Measurements from ENCODE around the gene RASSF8.
A peak's percentile ranks its signal among the peaks of the same experiment; 100 is the strongest.

The RASSF8 gene

DNA sequence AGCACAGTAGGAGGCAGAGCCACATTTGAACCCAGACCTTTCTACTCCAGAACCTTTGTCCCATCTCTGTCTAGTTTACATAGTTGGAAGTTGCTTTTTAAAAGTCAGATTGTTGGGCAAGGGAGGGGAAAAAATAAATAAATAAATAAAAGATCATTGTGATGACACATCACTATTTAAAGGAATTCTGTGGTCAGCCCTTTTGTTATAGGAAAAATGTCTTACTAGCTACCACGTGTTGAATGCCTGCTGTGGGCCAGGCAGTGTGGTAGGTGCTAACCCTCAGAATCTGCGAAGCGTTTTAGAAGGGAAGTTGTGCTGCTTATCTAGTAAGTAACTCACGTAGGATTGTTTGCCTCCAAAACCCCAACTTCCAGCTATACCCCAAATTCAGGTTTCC lies 104.1 kb downstream of the RASSF8 start:
- peak; percentile 78 for DNase-seq

DNA sequence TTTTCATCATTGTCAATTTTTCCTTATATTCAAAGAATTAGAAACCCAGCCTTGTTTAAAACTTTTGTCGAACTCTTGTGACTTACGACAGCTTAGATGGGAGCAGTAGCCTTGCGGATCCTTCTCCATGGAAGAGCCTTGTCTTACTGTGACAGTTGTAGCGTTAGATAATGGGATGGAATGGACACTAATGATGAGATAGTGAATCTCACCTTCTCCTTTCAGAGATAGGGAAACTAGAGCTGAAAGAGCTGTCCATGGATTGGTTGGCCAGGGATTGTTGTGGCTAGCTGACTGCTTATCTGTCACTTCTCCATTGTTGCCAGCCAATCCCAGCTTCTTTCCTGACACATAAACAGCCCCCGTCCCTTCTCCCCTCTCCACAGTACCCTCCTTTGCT lies 107.0 kb downstream of the RASSF8 start:
- DNase-seq, result no peak

DNA sequence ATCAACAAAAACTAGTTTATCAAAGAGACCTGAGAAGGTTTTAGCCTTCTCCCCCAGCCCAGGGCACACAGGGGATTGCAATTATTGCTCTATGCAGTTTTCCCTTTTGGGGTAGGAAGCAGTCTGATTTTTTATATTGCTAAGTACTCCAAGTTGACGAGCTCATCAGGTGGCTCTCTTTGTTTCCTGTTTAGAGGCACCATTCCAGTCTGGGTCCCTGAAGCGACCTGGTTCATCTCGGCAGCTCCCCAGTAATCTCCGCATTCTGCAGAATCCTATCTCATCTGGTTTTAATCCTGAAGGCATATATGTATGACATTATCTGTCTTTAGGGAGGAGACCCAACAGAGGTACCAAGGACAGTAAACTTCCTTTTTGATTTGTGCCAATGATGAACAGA lies 110.0 kb downstream of the RASSF8 start:
- DNase-seq, result no peak

GRCh38 chr12:26069796-26070195 lies 111.3 kb downstream of the RASSF8 start:
- no peak for DNase-seq

- DNase-seq, result peak; percentile 27
These were observed 119.6 kb downstream of the RASSF8 start for GRCh38 chr12:26077915-26078702.

DNA sequence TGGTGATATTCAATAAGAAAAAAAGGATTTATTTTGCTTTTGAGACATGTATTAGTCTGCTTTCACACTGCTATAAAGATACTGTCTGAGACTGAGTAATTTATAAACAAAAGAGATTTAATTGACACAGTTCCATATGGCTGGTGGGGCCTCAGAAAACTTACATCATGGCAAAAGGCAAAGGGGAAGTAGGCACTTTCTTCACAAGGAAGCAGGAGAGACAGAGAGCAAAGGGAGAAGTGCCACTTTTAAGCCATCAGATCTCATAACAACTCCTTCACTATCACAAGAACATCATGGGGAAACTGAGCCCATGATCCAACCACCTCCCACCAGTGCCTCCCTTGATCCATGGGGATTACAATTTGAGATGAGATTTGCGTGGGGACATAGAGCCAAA lies 122.4 kb downstream of the RASSF8 start:
- no peak for DNase-seq

DNA sequence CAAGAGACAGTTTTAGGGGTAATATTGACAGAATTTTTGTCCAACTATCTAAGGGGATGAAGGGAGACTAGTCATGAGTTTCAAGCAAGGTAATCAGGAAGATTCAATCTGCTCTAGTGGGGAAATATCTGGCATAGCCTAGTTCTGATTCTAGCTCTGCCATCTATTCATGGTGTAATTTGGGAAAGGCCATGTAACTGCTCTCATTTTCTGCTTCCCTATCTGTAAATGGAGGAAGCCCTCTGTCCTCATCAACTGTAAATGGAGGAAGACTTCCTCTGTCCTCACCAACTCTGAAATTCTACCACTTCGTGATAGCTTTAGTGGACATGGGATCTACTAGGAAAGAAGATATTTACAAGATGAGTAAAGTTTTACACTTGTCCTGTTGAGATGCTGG lies 128.5 kb downstream of the RASSF8 start:
- no peak for DNase-seq

GRCh38 chr12:26088998-26089397 lies 130.5 kb downstream of the RASSF8 start:
- no peak for DNase-seq

- peak; percentile 53 for DNase-seq
These were observed 132.5 kb downstream of the RASSF8 start for GRCh38 chr12:26090836-26091510.

- peak; percentile 30 for DNase-seq
These were observed 133.3 kb downstream of the RASSF8 start for GRCh38 chr12:26091822-26092221.

GRCh38 chr12:26092346-26093105 lies 134.0 kb downstream of the RASSF8 start:
- DNase-seq, result peak; percentile 47

- DNase-seq, result no peak
These were observed 136.7 kb downstream of the RASSF8 start for GRCh38 chr12:26095186-26095585.

DNA sequence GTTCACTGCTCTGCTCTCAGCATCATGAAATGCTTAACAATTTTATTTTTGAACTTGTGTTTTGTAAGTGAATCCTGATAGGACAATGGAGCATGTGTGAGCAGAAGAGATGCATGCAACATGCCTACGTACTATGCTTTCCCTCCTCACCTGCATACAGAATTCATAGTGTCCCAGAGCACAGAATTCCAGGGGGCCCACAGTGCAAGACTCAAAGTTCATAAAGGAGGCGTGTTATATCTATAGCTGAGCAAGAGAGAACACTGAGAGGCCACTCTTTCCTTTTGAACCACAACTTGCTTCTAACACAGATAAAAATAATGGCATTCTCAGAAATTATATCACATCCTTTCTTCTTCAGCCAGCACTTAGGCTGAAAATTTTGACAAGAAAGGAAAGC lies 137.6 kb downstream of the RASSF8 start:
- no peak for DNase-seq

DNA sequence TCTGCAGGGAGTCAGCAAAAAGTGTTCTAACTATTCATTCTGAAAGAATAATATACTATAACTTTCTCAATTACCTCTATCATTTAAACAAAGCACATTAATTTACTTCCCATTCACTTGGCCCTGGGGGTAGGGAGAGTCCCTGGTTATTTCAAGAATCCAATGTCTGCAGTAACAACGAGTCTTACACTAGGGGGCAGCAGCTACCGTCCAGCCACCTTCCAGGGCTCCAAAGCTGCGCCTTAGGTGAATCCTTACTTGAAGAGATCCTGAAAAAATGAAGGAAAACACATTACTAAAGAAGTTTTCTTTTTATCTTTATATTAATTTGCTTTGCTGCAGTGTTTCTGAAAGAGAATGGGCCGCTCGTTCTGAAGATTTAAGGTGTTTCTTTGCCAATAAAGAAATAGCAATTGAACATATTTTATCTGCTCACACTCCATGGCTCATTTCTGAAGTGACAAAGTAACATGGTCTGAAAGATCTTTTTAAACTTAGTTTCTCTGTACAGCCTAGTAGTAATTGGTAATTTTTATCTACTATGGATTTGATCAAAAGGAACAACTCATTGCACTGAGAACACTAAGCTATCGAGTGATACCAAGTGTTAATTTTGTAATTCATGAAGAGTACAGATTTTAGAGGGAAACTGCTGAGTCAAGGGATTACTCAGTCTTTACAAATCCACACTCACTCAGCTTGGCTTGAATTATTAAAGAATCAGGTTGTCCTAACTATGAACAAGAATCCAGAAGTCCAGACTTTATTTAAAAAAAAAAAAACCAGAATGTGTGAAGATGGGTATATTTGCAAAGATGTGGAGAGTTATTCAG lies 138.8 kb downstream of the RASSF8 start:
- peak; percentile 72 for DNase-seq

GRCh38 chr12:26100666-26101349 lies 142.3 kb downstream of the RASSF8 start:
- DNase-seq, result no peak

DNA sequence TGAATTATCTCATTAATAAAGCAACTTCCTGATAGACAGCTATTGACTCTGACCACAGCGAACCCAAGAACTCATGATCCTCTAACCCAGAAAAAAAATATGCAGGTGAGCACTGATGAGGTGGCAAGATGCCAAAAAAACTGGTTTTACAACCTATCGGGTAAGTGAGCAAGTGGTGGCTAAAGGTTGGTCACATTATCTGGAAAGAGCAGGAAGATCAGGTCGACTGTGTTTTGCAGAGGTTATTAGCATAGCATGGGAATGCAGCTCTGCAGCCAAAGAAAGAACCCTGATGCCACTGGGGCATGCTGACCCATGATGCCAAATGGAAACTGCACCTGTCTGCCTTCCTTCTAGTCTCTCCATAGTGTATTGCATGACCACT lies 142.9 kb downstream of the RASSF8 start:
- DNase-seq, result no peak

DNA sequence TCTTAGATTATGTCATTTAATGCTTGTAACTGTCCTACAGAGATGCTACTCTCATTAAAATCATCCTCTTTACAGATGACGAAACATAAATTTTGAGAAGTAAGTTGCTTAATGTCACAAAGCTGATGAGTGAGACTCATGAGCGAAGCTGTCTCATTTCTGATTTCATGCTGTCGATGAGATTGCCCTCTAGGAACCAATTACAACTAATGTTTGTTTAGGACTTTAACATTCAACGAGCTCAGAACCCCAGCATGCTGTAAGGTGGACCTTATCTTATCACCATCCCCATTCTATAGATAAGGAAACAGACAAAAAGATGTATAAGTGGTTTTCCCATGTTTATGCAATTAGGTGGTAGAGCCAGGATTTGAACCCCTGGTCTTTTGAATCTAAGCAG lies 143.3 kb downstream of the RASSF8 start:
- DNase-seq, result no peak

DNA sequence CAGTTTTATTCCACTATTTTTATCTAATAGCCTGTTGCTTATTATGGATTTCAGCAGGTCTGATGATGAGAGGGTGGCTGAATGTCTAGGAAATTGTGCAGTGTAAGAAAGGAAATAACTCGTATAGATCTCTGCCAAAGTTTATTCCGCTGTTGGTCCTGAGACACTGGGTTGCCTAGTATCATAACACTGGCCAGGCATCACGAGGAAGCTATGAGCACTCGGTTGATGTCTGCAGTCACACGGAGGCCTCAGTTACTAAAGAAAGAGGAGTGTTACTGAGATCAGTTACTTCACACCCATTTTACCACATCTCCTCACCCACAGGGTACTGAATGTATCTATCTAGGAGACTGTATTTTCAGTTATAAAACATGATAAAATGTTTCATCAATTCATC lies 144.5 kb downstream of the RASSF8 start:
- DNase-seq, result no peak

DNA sequence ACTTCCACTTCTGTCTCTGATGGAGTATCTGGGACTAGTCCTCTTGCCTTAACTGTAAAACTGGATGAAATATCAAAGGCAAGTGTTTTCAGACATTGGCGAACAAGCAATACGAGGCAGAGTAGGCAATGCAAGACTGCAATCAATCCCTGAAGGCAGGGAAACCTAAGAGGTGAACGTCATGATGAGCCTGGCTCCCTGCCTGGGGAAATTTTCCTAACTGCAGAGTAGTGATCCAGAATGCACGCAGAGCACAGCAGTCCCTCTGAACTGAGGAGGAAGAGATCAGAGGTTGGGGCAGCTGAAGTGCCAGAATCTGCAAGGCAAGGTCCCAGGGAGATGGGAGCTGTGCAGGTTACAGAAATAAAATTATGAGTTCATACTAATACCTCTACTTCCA lies 147.9 kb downstream of the RASSF8 start:
- DNase-seq, result no peak

DNA sequence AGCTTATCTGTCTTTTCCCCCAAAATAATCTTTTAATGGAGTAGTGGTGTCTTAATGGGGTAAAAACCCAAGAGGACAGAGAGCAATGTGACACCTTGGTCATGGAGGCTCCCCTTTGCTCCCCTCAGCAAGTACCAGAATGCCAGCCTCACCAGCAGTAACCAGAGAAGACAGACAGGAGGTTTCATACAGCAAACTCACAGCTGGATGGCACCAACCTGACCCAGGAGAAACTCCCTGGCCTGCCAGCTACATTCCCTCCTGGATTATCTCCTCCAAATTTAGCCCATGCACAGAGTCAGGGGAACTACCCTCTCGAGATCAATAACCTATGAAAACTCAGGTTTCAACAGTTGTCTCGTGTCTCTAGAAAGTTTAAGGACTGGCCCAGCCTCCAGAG lies 150.4 kb downstream of the RASSF8 start:
- DNase-seq, result no peak

DNA sequence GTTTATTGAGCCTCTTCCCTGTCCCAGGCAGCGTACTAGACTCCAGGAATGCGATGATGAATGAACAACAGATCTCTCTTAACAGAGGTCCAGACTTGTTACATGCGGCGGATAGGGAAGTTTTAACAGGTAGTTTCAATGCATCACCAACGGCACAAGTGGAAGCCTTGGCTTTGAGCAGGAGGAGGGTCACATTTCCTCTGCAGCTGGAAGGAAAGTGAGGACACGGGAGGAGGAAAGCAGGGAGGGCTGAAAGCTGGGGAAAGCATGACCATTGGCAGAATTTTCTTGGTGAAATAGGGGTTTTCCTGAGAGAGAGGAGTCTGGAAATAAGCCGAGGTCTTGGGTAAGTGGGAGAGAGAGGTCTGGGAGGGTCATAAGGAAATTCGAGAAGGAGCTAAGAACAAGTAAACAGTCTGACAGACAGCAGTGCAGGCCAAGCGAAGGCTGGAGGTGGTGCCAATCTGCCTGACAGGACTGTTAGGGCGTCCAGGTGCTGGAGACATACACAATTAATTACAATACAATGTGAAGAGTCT lies 150.9 kb downstream of the RASSF8 start:
- no peak for DNase-seq

DNA sequence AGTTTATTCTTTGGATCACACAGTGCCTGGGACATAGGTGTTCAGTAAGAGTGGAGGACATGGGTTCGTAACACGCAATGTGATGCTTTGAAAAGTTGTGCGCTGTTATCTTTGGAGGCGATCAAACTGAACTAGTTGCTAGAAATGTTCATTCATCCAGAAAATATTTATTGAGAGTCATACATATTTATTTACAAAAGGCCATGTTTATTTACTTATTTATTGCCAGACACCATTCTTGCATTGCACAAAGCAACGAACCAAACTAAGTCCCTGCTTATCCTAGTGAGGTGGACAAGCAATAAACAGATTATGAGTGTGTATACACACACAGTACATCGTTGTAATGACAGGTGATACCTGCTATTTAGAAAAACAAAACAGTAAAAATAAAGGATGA lies 153.8 kb downstream of the RASSF8 start:
- DNase-seq, result no peak

All from fibroblast of skin of abdomen (primary cell).